Liver (tissue), 3 donors: Measurements from ENCODE around the gene UBL4A.
"Not testable (repeated sequence)": the region's sequence is repeated elsewhere in the genome, so short reads cannot be mapped to it uniquely, and the experiment has no call there.

Source experiments
- EGR1 ChIP-seq, 2 donors: IDR thresholded peaks; 2 replicates each; pipeline ENCODE4 v1.6.1; 2016 to 2018; ENCODE audit warnings: antibody characterized with exemption in 2 of 2, low read depth in 2 of 2
- FOXA1 ChIP-seq: IDR thresholded peaks from 2 replicates; pipeline ENCODE4 v1.6.1; 2016; ENCODE audit warnings: antibody characterized with exemption
- HNF4A ChIP-seq, 2 donors: conservative IDR thresholded peaks; 2 replicates each; pipeline ENCODE4 v1.6.1; 2016; ENCODE audit warnings: antibody characterized with exemption in 2 of 2, mild to moderate bottlenecking in 2 of 2
- NR2F2 ChIP-seq: IDR thresholded peaks from 2 replicates; pipeline ENCODE4 v1.6.1; 2016; ENCODE audit warnings: antibody characterized with exemption
- SP1 ChIP-seq: IDR thresholded peaks from 2 replicates; pipeline ENCODE4 v1.6.1; 2018; ENCODE audit warnings: antibody characterized with exemption, mild to moderate bottlenecking
- TAF1 ChIP-seq: conservative IDR thresholded peaks from 2 replicates; pipeline ENCODE4 v1.6.1; 2016; ENCODE audit warnings: antibody characterized with exemption, mild to moderate bottlenecking
- YY1 ChIP-seq: IDR thresholded peaks from 2 replicates; pipeline ENCODE4 v1.6.1; 2016; ENCODE audit warnings: antibody characterized with exemption, mild to moderate bottlenecking
- TF ChIP-seq, protein P1 (sequence below): fragments of 150-350 bp; IDR thresholded peaks from 2 replicates; pipeline ENCODE4 v1.5.1; 2017; ENCODE audit warnings: improper control_type of control experiment, low read depth, low read length; ENCODE audit not compliant: missing input control
- TF ChIP-seq, protein P2 (sequence below): IDR thresholded peaks from 2 replicates; pipeline ENCODE4 v1.6.1; 2016; ENCODE audit warnings: antibody characterized with exemption, mild to moderate bottlenecking
- donor health status: healthy.
- donor health status: healthy.

DNA sequence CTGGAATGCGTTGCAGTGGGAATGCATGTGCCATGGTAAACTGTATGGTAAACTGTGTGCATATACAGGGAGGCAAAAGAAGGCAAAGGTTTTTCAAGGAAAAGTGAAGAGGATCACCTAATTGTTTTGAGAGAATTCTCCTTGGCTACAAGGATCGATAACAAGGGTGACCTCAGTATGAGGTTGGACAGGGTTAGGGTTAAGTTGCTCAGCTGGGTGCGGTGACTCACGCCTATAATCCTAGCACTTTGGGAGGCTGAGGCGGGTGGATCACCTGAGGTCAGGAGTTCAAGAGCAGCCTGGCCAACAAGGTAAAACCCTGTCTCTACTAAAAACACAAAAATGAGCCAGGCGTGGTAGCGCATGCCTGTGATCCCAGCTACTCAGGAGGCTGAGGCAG is 15.0 kb upstream of the UBL4A start:
- not testable (repeated sequence) for TF ChIP-seq HNF4A (conservative IDR thresholded peaks at IDR 0.05); SP1; YY1; NR2F2; FOXA1; TAF1; EGR1 (IDR thresholded peaks at IDR 0.05; ENCODE audit: low read depth in 2 of 2)
- TF ChIP-seq, protein P1, sequence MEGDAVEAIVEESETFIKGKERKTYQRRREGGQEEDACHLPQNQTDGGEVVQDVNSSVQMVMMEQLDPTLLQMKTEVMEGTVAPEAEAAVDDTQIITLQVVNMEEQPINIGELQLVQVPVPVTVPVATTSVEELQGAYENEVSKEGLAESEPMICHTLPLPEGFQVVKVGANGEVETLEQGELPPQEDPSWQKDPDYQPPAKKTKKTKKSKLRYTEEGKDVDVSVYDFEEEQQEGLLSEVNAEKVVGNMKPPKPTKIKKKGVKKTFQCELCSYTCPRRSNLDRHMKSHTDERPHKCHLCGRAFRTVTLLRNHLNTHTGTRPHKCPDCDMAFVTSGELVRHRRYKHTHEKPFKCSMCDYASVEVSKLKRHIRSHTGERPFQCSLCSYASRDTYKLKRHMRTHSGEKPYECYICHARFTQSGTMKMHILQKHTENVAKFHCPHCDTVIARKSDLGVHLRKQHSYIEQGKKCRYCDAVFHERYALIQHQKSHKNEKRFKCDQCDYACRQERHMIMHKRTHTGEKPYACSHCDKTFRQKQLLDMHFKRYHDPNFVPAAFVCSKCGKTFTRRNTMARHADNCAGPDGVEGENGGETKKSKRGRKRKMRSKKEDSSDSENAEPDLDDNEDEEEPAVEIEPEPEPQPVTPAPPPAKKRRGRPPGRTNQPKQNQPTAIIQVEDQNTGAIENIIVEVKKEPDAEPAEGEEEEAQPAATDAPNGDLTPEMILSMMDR = not testable (repeated sequence)
- TF ChIP-seq, protein P2, sequence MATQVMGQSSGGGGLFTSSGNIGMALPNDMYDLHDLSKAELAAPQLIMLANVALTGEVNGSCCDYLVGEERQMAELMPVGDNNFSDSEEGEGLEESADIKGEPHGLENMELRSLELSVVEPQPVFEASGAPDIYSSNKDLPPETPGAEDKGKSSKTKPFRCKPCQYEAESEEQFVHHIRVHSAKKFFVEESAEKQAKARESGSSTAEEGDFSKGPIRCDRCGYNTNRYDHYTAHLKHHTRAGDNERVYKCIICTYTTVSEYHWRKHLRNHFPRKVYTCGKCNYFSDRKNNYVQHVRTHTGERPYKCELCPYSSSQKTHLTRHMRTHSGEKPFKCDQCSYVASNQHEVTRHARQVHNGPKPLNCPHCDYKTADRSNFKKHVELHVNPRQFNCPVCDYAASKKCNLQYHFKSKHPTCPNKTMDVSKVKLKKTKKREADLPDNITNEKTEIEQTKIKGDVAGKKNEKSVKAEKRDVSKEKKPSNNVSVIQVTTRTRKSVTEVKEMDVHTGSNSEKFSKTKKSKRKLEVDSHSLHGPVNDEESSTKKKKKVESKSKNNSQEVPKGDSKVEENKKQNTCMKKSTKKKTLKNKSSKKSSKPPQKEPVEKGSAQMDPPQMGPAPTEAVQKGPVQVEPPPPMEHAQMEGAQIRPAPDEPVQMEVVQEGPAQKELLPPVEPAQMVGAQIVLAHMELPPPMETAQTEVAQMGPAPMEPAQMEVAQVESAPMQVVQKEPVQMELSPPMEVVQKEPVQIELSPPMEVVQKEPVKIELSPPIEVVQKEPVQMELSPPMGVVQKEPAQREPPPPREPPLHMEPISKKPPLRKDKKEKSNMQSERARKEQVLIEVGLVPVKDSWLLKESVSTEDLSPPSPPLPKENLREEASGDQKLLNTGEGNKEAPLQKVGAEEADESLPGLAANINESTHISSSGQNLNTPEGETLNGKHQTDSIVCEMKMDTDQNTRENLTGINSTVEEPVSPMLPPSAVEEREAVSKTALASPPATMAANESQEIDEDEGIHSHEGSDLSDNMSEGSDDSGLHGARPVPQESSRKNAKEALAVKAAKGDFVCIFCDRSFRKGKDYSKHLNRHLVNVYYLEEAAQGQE = not testable (repeated sequence)
